DND-41 (cell line): ENCODE measurements around the gene PAFAH1B1.

Experiments
- ATAC-seq: fragments of 200-7000 bp; cut with Tn5 transposase; 3 replicates; pipeline ENCODE4 v1.9.1; 2021; ENCODE audit warnings: low read depth; ENCODE audit not compliant: insufficient read depth
- DNase-seq: peaks from one replicate; pipeline ENCODE4 v3.0.0-alpha.2; 2020
- H2AFZ ChIP-seq: 2 replicates; pipeline ENCODE4 v1.6.0; 2012; ENCODE audit warnings: low read depth, low read length
- H3K27ac ChIP-seq: 2 replicates; pipeline ENCODE4 v1.5.1; 2012; ENCODE audit warnings: low read length, inconsistent platforms
- H3K27me3 ChIP-seq: fragments of 200-600 bp; sonication (generic); 2 replicates; pipeline ENCODE4 v1.6.0; 2012; ENCODE audit warnings: low read length, mild to moderate bottlenecking, inconsistent platforms; ENCODE audit not compliant: insufficient read depth, poor library complexity
- H3K36me3 ChIP-seq: 2 replicates; pipeline ENCODE4 v1.5.1; 2012; ENCODE audit warnings: low read length, inconsistent platforms; ENCODE audit not compliant: insufficient read depth
- H3K4me1 ChIP-seq: 2 replicates; pipeline ENCODE4 v1.5.1; 2012; ENCODE audit warnings: mild to moderate bottlenecking, low read length; ENCODE audit not compliant: insufficient read depth
- H3K4me2 ChIP-seq: 2 replicates; pipeline ENCODE4 v1.6.0; 2012; ENCODE audit warnings: mild to moderate bottlenecking, moderate library complexity, low read length, inconsistent platforms; ENCODE audit not compliant: insufficient read depth
- H3K4me3 ChIP-seq, 2 experiments: fragments of 200-600 bp in 1 of 2; shearing (Covaris generic) in 1 of 2; 2 replicates each; pipeline ENCODE4 v1.5.1; 2012 to 2016; ENCODE audit warnings: inconsistent platforms in 2 of 2, low read length in 2 of 2, mild to moderate bottlenecking in 2 of 2, low read depth in 1 of 2, moderate library complexity in 1 of 2
- H3K79me2 ChIP-seq: 2 replicates; pipeline ENCODE4 v1.6.0; 2012; ENCODE audit warnings: low read length, inconsistent platforms; ENCODE audit not compliant: insufficient read depth
- H3K9ac ChIP-seq: 2 replicates; pipeline ENCODE4 v1.6.0; 2012; ENCODE audit warnings: low read depth, mild to moderate bottlenecking, inconsistent platforms, low read length, moderate library complexity
- H3K9me3 ChIP-seq: 2 replicates; pipeline ENCODE4 v1.5.1; 2012; ENCODE audit warnings: low read length, moderate library complexity, mild to moderate bottlenecking, inconsistent platforms; ENCODE audit not compliant: insufficient read depth, severe bottlenecking
- H4K20me1 ChIP-seq: 2 replicates; pipeline ENCODE4 v1.6.0; 2012; ENCODE audit warnings: low read length; ENCODE audit not compliant: insufficient read depth
- CTCF ChIP-seq: IDR thresholded peaks from 2 replicates; pipeline ENCODE4 v1.5.1; 2012; ENCODE audit warnings: borderline replicate concordance, low read length, moderate library complexity, mild to moderate bottlenecking; ENCODE audit not compliant: poor library complexity, severe bottlenecking; ENCODE audit errors: extremely low read depth
- EZH2 ChIP-seq: IDR thresholded peaks from 3 replicates; pipeline ENCODE4 v1.6.1; 2012; ENCODE audit warnings: borderline replicate concordance, low read depth, mild to moderate bottlenecking, moderate library complexity, low read length, inconsistent platforms; ENCODE audit not compliant: severe bottlenecking

PAFAH1B1 gene

GRCh38 chr17:2611627-2612026 lies 18.2 kb downstream of the PAFAH1B1 start:
- Histone ChIP-seq H3K9ac (no peak overlapping the region), H2AFZ (no peak overlapping the region), H4K20me1 (peaks cover 94% of the 10 kb centered on the region), H3K36me3 (peaks cover 32% of the 10 kb centered on the region), H3K27ac (no peak overlapping the region), H3K4me1 (no peaks in the 10 kb centered on the region), H3K4me2 (no peak overlapping the region), H3K79me2 (peaks cover 100% of the 10 kb centered on the region), H3K9me3 (no peaks in the 10 kb centered on the region), H3K27me3 (no peaks in the 10 kb centered on the region), H3K4me3 (no peak overlapping the region)
- no peak for DNase-seq
- TF ChIP-seq EZH2, result no peak
- TF ChIP-seq CTCF, result no peak
- ATAC-seq, result no peak

DNA sequence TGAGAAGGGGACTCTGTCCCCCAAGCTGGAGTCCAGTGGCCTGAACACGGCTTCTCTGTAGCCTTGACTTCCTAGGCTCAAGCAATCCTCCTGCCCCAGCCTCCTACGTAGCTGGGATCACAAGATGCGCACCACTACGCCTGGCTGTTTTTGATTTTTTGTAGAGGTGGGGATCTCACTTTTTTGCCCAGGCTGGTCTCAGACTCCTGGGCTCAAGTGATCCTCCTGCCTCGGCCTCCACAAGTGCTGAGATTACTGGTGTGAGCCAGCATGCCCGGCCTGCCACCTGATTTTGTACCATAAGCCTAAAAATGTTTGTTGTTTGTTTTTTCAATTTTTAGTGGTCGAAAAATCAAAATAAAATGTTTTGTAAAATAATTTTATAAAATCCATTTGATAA lies 19.2 kb downstream of the PAFAH1B1 start:
- Histone ChIP-seq H4K20me1 (peaks cover 94% of the 10 kb centered on the region), H3K4me3 (no peak overlapping the region), H3K4me2 (no peak overlapping the region), H3K36me3 (peaks cover 32% of the 10 kb centered on the region), H3K4me1 (no peaks in the 10 kb centered on the region), H3K79me2 (peaks cover 100% of the 10 kb centered on the region), H2AFZ (no peak overlapping the region), H3K9me3 (no peaks in the 10 kb centered on the region), H3K27ac (no peak overlapping the region), H3K27me3 (no peaks in the 10 kb centered on the region), H3K9ac (no peak overlapping the region)
- DNase-seq (no peak), ATAC-seq (no peak)
- TF ChIP-seq CTCF (no peak), EZH2 (no peak)

DNA sequence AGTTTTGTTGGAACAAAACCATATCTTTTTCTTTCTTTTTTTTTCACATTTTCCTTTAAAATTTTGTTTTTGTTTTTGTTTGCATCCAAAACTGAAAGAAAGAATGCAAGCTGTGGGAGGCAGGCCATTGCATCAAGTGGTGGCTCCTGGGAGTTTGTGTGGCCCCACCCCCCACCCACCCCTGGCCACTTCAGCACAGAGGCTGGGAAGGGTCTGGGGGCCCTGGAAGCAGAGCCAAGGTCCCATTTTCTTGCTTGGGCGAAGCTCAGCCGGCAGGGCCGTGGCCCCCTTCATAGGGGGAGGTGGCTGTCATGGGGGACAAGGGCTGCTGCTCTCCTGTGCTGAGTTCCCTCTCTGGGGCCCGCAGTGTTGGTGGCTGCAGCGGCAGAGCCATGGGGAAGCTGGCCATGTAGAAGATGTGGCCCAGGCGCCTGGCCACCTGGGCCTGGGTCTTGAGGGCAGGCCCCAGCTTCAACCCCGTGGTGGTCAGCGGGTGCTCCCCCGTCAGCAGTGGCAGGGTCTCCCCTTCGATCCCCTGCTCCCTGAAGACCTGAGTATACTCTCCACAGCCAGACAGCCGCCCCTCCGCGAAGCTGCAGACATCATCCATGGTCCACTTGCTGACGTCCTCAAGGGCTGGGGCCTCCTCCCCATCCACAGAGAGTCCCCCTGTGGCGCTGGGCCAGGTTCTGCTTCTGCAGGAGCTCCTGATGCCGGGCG lies 19.8 kb downstream of the PAFAH1B1 start:
- Histone ChIP-seq H3K4me2 (no peak overlapping the region), H3K27ac (no peak overlapping the region), H3K79me2 (peaks cover 100% of the 10 kb centered on the region), H3K27me3 (no peaks in the 10 kb centered on the region), H4K20me1 (peaks cover 94% of the 10 kb centered on the region), H2AFZ (no peak overlapping the region), H3K4me1 (no peaks in the 10 kb centered on the region), H3K4me3 (no peak overlapping the region), H3K9ac (no peak overlapping the region), H3K9me3 (no peaks in the 10 kb centered on the region), H3K36me3 (peaks cover 31% of the 10 kb centered on the region)
- DNase-seq (no peak), ATAC-seq (no peak)
- TF ChIP-seq EZH2, result no peak
- TF ChIP-seq CTCF, result no peak
